ENCODE results near the gene SPATA31C2.
"Not testable (repeated sequence)": the region's sequence is repeated elsewhere in the genome, so short reads cannot be mapped to it uniquely, and the experiment has no call there.

Gene SPATA31C2

DNA sequence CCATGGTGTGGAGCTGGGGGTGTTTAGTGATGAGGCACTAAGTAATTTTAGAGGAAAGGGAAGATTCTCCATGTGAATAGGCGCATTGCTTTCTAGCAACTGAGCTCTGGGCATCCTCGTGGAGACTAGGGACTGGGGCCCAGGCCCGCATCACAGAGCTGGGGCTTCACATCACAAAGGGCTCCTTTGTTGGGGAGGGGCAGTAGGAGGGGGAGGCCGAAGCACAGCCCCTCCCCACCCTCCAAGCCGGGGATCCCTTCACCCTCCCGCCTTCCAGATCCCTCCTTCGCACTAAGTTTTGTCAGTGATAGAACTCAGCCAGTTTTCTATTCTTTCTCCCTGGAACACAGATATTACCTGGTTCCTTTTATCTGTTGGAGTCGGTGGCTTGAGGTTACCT lies at the start of gene SPATA31C2:
TSS of gene SPATA31C2 (minus strand) at position 101 of the 400 bp plus-strand sequence. CDS start at position 72, 29 bp downstream.
- not testable (repeated sequence) for H3K4me3 ChIP-seq; H3K27ac ChIP-seq; DNase-seq (ENCODE audit: low spot score)

- Histone ChIP-seq H3K4me3 (no peak overlapping the region), H3K27ac (no peak overlapping the region)
- no peak for TF ChIP-seq CTCF (IDR thresholded peaks at IDR 0.05)
- no peak for DNase-seq (ENCODE audit: low spot score)
Observed at GRCh38 chr9:88187631-88188030, 49.4 kb upstream of the SPATA31C2 start.

DNA sequence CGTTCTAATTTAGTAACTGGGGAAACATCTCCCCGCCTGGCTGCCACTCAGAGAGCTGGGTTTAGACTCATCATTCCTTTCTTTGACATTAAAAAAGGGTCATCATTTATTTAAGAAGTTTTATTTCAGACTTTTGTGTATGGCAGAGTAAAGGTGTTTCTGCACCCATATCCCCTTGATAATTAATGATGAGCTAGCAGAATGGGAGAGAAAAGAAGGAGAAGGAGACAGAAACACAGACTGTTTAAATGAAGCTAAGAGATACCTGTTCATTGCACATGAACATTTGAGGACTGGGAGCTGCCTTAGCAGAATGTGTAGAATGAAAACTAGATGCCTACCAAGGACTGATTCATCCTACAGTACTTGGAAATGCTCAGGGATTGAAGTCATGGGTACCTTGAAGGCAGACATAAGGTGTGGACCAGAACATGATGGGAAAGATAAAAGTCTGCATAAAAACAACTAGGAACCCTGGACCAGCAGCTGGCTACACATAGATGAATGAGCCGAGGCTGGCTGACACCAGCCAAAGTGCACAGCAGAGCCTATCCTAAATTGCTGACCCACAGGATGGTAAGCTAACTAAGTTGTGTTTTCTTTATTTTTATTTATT lies 48.3 kb upstream of the SPATA31C2 start:
- Histone ChIP-seq H3K4me3 (no peak overlapping the region), H3K27ac (no peak overlapping the region)
- DNase-seq (ENCODE audit: low spot score), result no peak
- no peak for TF ChIP-seq CTCF (IDR thresholded peaks at IDR 0.05)

DNA sequence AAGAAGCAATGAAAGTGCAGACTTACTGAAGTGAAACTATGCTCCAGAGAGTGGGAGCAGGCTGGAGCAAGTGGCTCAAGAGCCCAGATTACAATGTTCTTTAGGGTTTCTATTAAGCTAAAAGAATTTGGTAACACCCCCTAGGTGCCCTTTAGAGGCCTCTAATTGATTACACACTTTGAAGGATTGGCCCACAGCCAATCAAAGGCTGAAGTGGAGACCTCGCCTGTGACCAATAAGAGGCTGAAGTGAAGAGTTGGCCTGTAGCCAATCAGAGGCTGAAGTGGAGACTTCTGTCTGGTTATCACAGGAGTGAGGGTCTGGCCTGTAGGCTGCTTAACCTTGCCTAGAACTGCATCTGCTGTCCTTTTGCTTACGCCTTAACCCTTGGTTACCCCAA lies 46.7 kb upstream of the SPATA31C2 start:
- H3K27ac ChIP-seq, result no peak overlapping the region
- no peak for TF ChIP-seq CTCF (IDR thresholded peaks at IDR 0.05)
- no peak for DNase-seq (ENCODE audit: low spot score)
- H3K4me3 ChIP-seq, result no peak overlapping the region

- H3K4me3 ChIP-seq, result no peak overlapping the region
- no peak for DNase-seq (ENCODE audit: low spot score)
- no peak overlapping the region for H3K27ac ChIP-seq
- TF ChIP-seq CTCF (IDR thresholded peaks at IDR 0.05), result no peak
Observed at GRCh38 chr9:88183798-88184495, 45.7 kb upstream of the SPATA31C2 start.

DNA sequence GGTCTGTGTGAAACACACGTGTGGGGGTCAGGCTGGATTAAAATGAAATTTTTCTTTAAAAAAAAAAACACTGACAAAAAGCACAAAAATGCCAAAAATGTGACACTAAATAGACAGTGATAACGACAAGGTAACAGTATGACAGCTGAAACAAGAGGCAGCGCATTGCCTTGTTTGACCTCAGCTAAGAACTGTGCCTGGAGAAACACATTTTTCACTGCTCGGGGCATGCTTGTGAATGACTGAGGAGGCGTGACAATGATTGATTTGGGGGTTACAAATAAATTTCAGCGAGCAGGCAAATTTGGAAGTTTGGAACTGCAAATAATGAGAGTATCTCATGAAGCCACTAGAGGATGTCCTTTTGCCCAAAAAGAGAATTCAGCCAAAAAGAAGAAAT lies 44.2 kb upstream of the SPATA31C2 start:
- no peak overlapping the region for H3K27ac ChIP-seq
- no peak overlapping the region for H3K4me3 ChIP-seq
- DNase-seq (ENCODE audit: low spot score), result no peak
- no peak for TF ChIP-seq CTCF (IDR thresholded peaks at IDR 0.05)

- no peak for TF ChIP-seq CTCF (IDR thresholded peaks at IDR 0.05)
- H3K4me3 ChIP-seq, result no peak overlapping the region
- no peak for DNase-seq (ENCODE audit: low spot score)
- no peak overlapping the region for H3K27ac ChIP-seq
Observed at GRCh38 chr9:88180081-88180765, 41.9 kb upstream of the SPATA31C2 start.
